OCI-LY1 (cell line): Measurements from ENCODE around the gene FKBP6.

Source experiments
- H2AFZ ChIP-seq: fragments of 200-600 bp; sonication (generic), shearing (Covaris generic); 2 replicates; pipeline ENCODE4 v1.6.0; 2014; ENCODE audit warnings: antibody characterized with exemption, mild to moderate bottlenecking, low read length
- H3F3A ChIP-seq: fragments of 200-600 bp; sonication (generic), shearing (Covaris generic); 2 replicates; pipeline ENCODE4 v1.6.0; 2014; ENCODE audit warnings: mild to moderate bottlenecking, antibody characterized with exemption, low read length, moderate library complexity; ENCODE audit not compliant: insufficient read depth
- H3K27ac ChIP-seq: fragments of 200-600 bp; sonication (generic); 2 replicates; pipeline ENCODE4 v1.5.1; 2014; ENCODE audit warnings: low read length, mixed run types, mild to moderate bottlenecking, low read depth; ENCODE audit not compliant: poor library complexity, severe bottlenecking
- H3K27me3 ChIP-seq: fragments of 200-600 bp; sonication (generic); 2 replicates; pipeline ENCODE4 v1.6.0; 2014; ENCODE audit warnings: antibody characterized with exemption, mild to moderate bottlenecking, low read length, moderate library complexity; ENCODE audit not compliant: insufficient read depth
- H3K36me3 ChIP-seq: fragments of 200-600 bp; sonication (generic); 2 replicates; pipeline ENCODE4 v1.6.1; 2014; ENCODE audit warnings: mild to moderate bottlenecking, antibody characterized with exemption, low read length, moderate library complexity, mixed read lengths; ENCODE audit not compliant: insufficient read depth
- H3K4me1 ChIP-seq: fragments of 200-600 bp; sonication (generic); 2 replicates; pipeline ENCODE4 v1.5.1; 2014; ENCODE audit warnings: mild to moderate bottlenecking, low read length, moderate library complexity; ENCODE audit not compliant: insufficient read depth, severe bottlenecking
- H3K4me2 ChIP-seq: fragments of 200-600 bp; sonication (generic), shearing (Covaris generic); 2 replicates; pipeline ENCODE4 v1.6.1; 2014; ENCODE audit warnings: low read length
- H3K4me3 ChIP-seq: fragments of 200-600 bp; sonication (generic); 2 replicates; pipeline ENCODE4 v1.5.1; 2014; ENCODE audit warnings: low read length, low read depth, mild to moderate bottlenecking, mixed read lengths; ENCODE audit not compliant: poor library complexity, severe bottlenecking
- H3K79me2 ChIP-seq: fragments of 200-600 bp; shearing (Covaris generic); 2 replicates; pipeline ENCODE4 v1.6.1; 2016; ENCODE audit warnings: mixed run types, low read length, mixed read lengths; ENCODE audit not compliant: insufficient read depth
- H3K9ac ChIP-seq: fragments of 200-600 bp; sonication (generic), shearing (Covaris generic); 2 replicates; pipeline ENCODE4 v1.6.1; 2014; ENCODE audit warnings: mild to moderate bottlenecking, low read length, mixed read lengths
- H3K9me2 ChIP-seq: fragments of 200-600 bp; sonication (generic), shearing (Covaris generic); 2 replicates; pipeline ENCODE4 v1.6.1; 2014; ENCODE audit warnings: low read depth, mild to moderate bottlenecking, low read length, mixed read lengths
- H3K9me3 ChIP-seq: fragments of 200-600 bp; shearing (Covaris generic); 2 replicates; pipeline ENCODE4 v1.6.1; 2014; ENCODE audit warnings: low read length, mixed read lengths
- H4K20me1 ChIP-seq: fragments of 200-600 bp; sonication (generic), shearing (Covaris generic); 2 replicates; pipeline ENCODE4 v1.6.0; 2016; ENCODE audit warnings: mild to moderate bottlenecking, low read length; ENCODE audit not compliant: insufficient read depth
- EZH2 ChIP-seq: fragments of 200-600 bp; sonication (generic), shearing (Covaris generic); IDR thresholded peaks from 2 replicates; pipeline ENCODE4 v1.8.0; 2017; ENCODE audit warnings: borderline replicate concordance, mixed run types, mild to moderate bottlenecking, antibody characterized with exemption, low read length, moderate library complexity, mixed read lengths
- TF ChIP-seq, protein P1 (sequence below): fragments of 200-600 bp; sonication (generic), shearing (Covaris generic); IDR thresholded peaks from 2 replicates; pipeline ENCODE4 v1.5.1; 2017; ENCODE audit warnings: mild to moderate bottlenecking, antibody characterized with exemption, low read length, moderate library complexity, mixed read lengths

The FKBP6 gene

DNA sequence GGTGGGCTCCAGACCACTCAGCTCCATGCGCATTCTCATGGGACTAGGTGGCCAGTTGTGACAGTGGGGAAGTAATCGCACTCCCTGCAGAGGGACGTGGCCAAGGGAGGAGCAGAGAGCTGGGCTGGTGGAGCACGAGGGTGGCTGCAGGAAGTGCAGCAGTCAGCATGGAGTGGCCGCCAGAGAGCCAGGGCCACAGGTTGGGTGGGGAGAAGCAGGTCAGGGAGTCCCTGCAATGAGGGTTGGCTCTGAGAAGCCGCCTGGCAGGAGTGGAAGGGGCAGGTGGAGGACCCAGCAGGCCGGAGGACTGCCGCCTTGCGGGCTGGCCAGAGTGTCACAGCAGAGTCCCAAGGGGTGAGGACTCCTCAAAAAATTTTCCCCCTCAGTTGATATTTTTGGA lies 26.2 kb downstream of the FKBP6 start:
- no peak for TF ChIP-seq EZH2
- TF ChIP-seq, protein P1, sequence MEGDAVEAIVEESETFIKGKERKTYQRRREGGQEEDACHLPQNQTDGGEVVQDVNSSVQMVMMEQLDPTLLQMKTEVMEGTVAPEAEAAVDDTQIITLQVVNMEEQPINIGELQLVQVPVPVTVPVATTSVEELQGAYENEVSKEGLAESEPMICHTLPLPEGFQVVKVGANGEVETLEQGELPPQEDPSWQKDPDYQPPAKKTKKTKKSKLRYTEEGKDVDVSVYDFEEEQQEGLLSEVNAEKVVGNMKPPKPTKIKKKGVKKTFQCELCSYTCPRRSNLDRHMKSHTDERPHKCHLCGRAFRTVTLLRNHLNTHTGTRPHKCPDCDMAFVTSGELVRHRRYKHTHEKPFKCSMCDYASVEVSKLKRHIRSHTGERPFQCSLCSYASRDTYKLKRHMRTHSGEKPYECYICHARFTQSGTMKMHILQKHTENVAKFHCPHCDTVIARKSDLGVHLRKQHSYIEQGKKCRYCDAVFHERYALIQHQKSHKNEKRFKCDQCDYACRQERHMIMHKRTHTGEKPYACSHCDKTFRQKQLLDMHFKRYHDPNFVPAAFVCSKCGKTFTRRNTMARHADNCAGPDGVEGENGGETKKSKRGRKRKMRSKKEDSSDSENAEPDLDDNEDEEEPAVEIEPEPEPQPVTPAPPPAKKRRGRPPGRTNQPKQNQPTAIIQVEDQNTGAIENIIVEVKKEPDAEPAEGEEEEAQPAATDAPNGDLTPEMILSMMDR = no peak

DNA sequence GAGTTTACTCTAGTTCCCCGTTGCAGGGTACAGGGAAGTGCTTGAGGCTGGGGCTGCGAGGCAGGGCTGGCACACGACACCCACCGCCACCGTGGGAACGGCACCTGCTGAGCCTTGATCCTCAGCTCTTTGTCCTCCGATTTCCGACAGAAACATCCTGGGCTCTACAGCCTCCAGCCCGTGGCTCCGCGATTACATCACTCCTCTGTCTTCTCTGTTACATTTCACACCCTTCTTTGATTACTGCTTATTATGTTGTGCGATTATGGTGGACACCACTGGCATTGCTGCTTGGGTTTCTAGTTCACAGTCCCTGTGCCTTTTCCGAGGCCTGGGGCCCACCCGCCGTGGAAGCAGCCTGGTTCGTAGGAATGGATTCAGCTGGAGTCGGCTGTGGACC lies 26.9 kb downstream of the FKBP6 start:
- Histone ChIP-seq H4K20me1 (no peaks in the 10 kb centered on the region), H3F3A (no peaks in the 10 kb centered on the region), H3K79me2 (no peaks in the 10 kb centered on the region), H2AFZ (no peak overlapping the region), H3K27me3 (peaks cover 19% of the 10 kb centered on the region; the same call in 1 of the 2 replicates), H3K4me2 (no peak overlapping the region), H3K4me3 (no peak overlapping the region), H3K27ac (no peak overlapping the region), H3K9ac (no peak overlapping the region), H3K36me3 (no peaks in the 10 kb centered on the region), H3K9me3 (no peaks in the 10 kb centered on the region), H3K4me1 (peaks cover 9% of the 10 kb centered on the region), H3K9me2 (no peaks in the 10 kb centered on the region)
- TF ChIP-seq, protein P1 = no peak
- no peak for TF ChIP-seq EZH2

More for the DNA sequence above, 26.2 kb downstream of the FKBP6 start:
- no peak overlapping the region for H3K27ac ChIP-seq
- no peak overlapping the region for H3K4me3 ChIP-seq
- H2AFZ ChIP-seq = no peak overlapping the region
- H3K79me2 ChIP-seq = no peaks in the 10 kb centered on the region
- no peak overlapping the region for H3K9ac ChIP-seq
- peaks cover 9% of the 10 kb centered on the region for H3K4me1 ChIP-seq
- no peaks in the 10 kb centered on the region for H3K9me2 ChIP-seq
- no peaks in the 10 kb centered on the region for H3K36me3 ChIP-seq
- H3K4me2 ChIP-seq = no peak overlapping the region
- H4K20me1 ChIP-seq = no peaks in the 10 kb centered on the region
- no peaks in the 10 kb centered on the region for H3F3A ChIP-seq
- H3K27me3 ChIP-seq = peaks cover 12% of the 10 kb centered on the region; the same call in 1 of the 2 replicates
- H3K9me3 ChIP-seq = no peaks in the 10 kb centered on the region

DNA sequence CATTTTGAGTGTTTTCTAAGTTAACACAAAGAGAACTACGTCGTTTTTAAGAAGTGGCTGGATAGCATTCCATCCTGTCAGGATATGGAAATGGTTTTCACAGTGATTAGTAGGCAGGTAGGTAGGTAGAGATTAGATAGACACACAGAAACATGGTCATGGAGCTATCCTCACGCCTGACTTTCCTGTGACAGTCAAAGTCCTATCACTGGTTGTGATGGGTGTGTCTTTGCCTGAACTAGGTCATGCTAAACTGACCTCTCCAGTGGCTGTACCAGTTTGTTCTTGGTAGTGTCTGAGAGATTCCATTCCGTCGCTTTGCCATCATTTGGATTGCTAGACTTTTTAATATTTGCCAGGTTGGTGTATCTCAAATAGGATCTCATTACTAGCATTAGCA lies 28.2 kb downstream of the FKBP6 start:
- H3K4me1 ChIP-seq = peaks cover 9% of the 10 kb centered on the region
- no peaks in the 10 kb centered on the region for H3K9me2 ChIP-seq
- H3K36me3 ChIP-seq = no peaks in the 10 kb centered on the region
- H3K27ac ChIP-seq = no peak overlapping the region
- H2AFZ ChIP-seq = no peak overlapping the region
- H3K4me2 ChIP-seq = no peak overlapping the region
- H3K27me3 ChIP-seq = peaks cover 21% of the 10 kb centered on the region; the same call in 1 of the 2 replicates
- H3K79me2 ChIP-seq = no peaks in the 10 kb centered on the region
- TF ChIP-seq EZH2 = no peak
- TF ChIP-seq, protein P1 = no peak
- H3K9me3 ChIP-seq = no peaks in the 10 kb centered on the region
- no peaks in the 10 kb centered on the region for H3F3A ChIP-seq
- H3K9ac ChIP-seq = no peak overlapping the region
- no peaks in the 10 kb centered on the region for H4K20me1 ChIP-seq
- no peak overlapping the region for H3K4me3 ChIP-seq
